Activated CD8-positive, alpha-beta T cell treated with anti-CD3 and anti-CD28 coated beads, Interleukin-2, amount 10 ng/mL, durations not matched to agents 7 days and 5 days (primary cell): ENCODE measurements around the gene IFITM10. TPM values are rescaled to one million over a fixed set of nuclear protein-coding genes. Genes with fewer than 3 reads are reported as not detected.

ENCODE experiments used
- ATAC-seq: fragments of 150-1000 bp; cut with Tn5 transposase; one replicate; pipeline ENCODE4 v1.10.0; 2021; ENCODE audit warnings: moderate library complexity
- CTCF ChIA-PET: fragments of 350-600 bp; sonication (Branson Sonifier 250); formaldehyde crosslinking; loops from one replicate; lab custom pipeline; 2021; ENCODE audit warnings: antibody characterized with exemption; lab: Charles Lee
- POLR2A ChIA-PET: fragments of 350-600 bp; sonication (Branson Sonifier 250); formaldehyde crosslinking; loops from one replicate; lab custom pipeline; 2021; ENCODE audit warnings: antibody characterized with exemption; lab: Charles Lee
- DNase-seq: peaks from one replicate; pipeline ENCODE4 v3.0.0-alpha.2; 2020
- H3K27ac Mint-ChIP-seq: one replicate; pipeline ENCODE4 v1.8.0; 2021; ENCODE audit warnings: mild to moderate bottlenecking, mixed read lengths
- H3K27me3 Mint-ChIP-seq: one replicate; pipeline ENCODE4 v1.8.0; 2021; ENCODE audit warnings: low read depth, mixed read lengths
- H3K36me3 Mint-ChIP-seq: one replicate; pipeline ENCODE4 v1.8.0; 2021; ENCODE audit warnings: low read depth, mixed read lengths
- H3K4me1 Mint-ChIP-seq: one replicate; pipeline ENCODE4 v1.8.0; 2021; ENCODE audit warnings: low read depth, mixed read lengths
- H3K4me3 Mint-ChIP-seq: one replicate; pipeline ENCODE4 v1.8.0; 2021; ENCODE audit warnings: mild to moderate bottlenecking, mixed read lengths
- H3K9me3 Mint-ChIP-seq: one replicate; pipeline ENCODE4 v1.8.0; 2022; ENCODE audit warnings: mixed read lengths; ENCODE audit not compliant: insufficient read depth
- total RNA-seq, 2 experiments: library from RNA; stranded (reverse); gene quantifications; one replicate each; pipeline ENCODE4 v1.2.3, GENCODE V29; 2021

The IFITM10 gene
- total RNA-seq, 2 experiments from 2014 or later, result 0.63 to 1.0 TPM

GRCh38 chr11:1739576-1739975, 10.8 kb downstream of the IFITM10 start:
- ChIA-PET CTCF (no interaction called here), POLR2A (no interaction called here)
- H3K9me3 Mint-ChIP-seq, result peaks cover 21% of the 10 kb centered on the region
- peaks cover under 1% of the 10 kb centered on the region for H3K4me1 Mint-ChIP-seq
- peaks cover 8% of the 10 kb centered on the region for H3K36me3 Mint-ChIP-seq
- H3K27ac Mint-ChIP-seq, result no peak overlapping the region
- no peak overlapping the region for H3K4me3 Mint-ChIP-seq
- peaks cover 34% of the 10 kb centered on the region for H3K27me3 Mint-ChIP-seq
- no peak for ATAC-seq
- no peak for DNase-seq

- ATAC-seq, result no peak
- CTCF ChIA-PET, result interaction anchor here (2.4 kb wide), 1 partner anchor 45 kb away, joined by 13 read pairs; no protein-coding TSS in a partner anchor
- Mint-ChIP-seq H3K27me3 (peaks cover 45% of the 10 kb centered on the region), H3K4me1 (peaks cover 13% of the 10 kb centered on the region), H3K36me3 (peaks cover 8% of the 10 kb centered on the region), H3K4me3 (no peak overlapping the region), H3K27ac (no peak overlapping the region), H3K9me3 (peaks cover 21% of the 10 kb centered on the region)
- no peak for DNase-seq
- POLR2A ChIA-PET, result no interaction called here
Measured at GRCh38 chr11:1738380-1738779, 12.0 kb downstream of the IFITM10 start.

DNA sequence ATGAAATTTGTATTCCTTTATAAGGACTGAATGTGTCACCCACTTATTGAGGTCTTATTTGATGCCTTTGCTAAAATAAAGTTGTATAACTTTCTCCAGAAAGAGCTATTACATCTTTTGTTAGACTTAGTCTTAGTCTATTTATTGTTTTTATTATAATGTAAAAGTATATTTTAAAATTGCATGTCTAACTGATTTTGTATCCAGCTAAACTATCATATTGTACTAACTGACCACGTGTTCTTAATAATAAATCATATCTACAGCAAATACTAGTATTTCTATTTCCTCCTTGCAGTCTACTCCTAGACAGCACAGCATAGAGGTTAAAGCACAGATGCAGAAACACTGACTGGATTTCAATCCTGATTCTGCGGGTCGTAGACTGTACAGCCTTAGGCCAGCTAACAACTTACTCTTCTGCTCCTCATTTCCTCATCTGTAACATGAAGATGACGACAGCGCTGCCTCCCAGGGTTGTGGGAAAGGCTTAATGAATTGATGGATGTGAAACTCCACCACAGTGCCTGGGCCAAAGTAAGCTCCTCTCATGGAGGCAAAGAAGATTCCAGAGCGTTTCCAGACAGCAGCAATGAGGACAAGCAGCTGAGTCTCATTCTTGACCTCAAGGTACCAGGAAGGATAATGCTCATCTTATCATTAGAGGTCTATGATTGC, 13.2 kb downstream of the IFITM10 start:
- CTCF ChIA-PET, result interaction anchor here (2.4 kb wide), 1 partner anchor 44 kb away, joined by 13 read pairs; no protein-coding TSS in a partner anchor
- peaks cover 21% of the 10 kb centered on the region for H3K9me3 Mint-ChIP-seq

GRCh38 chr11:1736447-1736992, 13.9 kb downstream of the IFITM10 start:
- ChIA-PET CTCF (interaction anchor here (2.4 kb wide), 1 partner anchor 43 kb away, joined by 13 read pairs; no protein-coding TSS in a partner anchor), POLR2A (interaction anchor here (1.1 kb wide), 1 partner anchor 19 kb away, joined by 5 read pairs; no protein-coding TSS in a partner anchor)
- no peak for ATAC-seq
- Mint-ChIP-seq H3K36me3 (peaks cover 8% of the 10 kb centered on the region), H3K27ac (no peak overlapping the region), H3K9me3 (peaks cover 21% of the 10 kb centered on the region), H3K27me3 (peaks cover 53% of the 10 kb centered on the region), H3K4me1 (peaks cover 20% of the 10 kb centered on the region), H3K4me3 (no peak overlapping the region)
- DNase-seq, result no peak

More for the DNA sequence above, 13.2 kb downstream of the IFITM10 start:
- ATAC-seq, result no peak
- peaks cover 47% of the 10 kb centered on the region for H3K27me3 Mint-ChIP-seq
- POLR2A ChIA-PET, result interaction anchor here (1.1 kb wide), 1 partner anchor 18 kb away, joined by 5 read pairs; no protein-coding TSS in a partner anchor
- no peak overlapping the region for H3K4me3 Mint-ChIP-seq
- H3K36me3 Mint-ChIP-seq, result peaks cover 8% of the 10 kb centered on the region
- peaks cover 16% of the 10 kb centered on the region for H3K4me1 Mint-ChIP-seq
- H3K27ac Mint-ChIP-seq, result no peak overlapping the region
- DNase-seq, result no peak

- POLR2A ChIA-PET, result no interaction called here
- CTCF ChIA-PET, result no interaction called here
- peaks cover 8% of the 10 kb centered on the region for H3K36me3 Mint-ChIP-seq
- peaks cover 32% of the 10 kb centered on the region for H3K4me1 Mint-ChIP-seq
- H3K9me3 Mint-ChIP-seq, result peaks cover 21% of the 10 kb centered on the region
- H3K27me3 Mint-ChIP-seq, result peaks cover 59% of the 10 kb centered on the region
- no peak overlapping the region for H3K27ac Mint-ChIP-seq
- ATAC-seq, result no peak
- no peak overlapping the region for H3K4me3 Mint-ChIP-seq
- DNase-seq, result no peak
Measured at GRCh38 chr11:1735271-1735670, 15.1 kb downstream of the IFITM10 start.

DNA sequence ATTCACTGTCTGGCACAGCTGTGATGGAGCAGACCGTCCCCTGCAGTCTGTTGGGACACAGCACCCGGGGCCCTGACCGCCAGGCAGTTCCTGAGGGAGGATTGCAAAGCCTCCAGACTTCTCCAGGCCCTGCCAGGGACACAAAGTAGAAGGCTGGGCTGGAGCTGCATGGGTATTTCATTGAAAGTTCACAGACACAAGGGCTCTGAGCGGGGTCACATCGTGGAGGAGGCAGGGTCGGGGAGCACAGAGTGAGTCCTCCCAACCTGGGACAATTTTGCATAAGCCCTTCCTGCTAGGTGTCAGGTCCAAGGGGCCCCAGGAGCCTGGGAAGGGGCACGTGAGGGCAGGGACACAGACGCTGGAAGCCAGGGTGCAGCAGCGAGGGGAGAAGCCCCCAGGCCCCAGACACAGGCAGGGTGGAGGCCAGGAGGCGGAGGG, 15.7 kb downstream of the IFITM10 start:
- H3K4me3 Mint-ChIP-seq, result no peak overlapping the region
- H3K27ac Mint-ChIP-seq, result no peak overlapping the region
- DNase-seq (no peak), ATAC-seq (no peak)
- H3K36me3 Mint-ChIP-seq, result peaks cover 8% of the 10 kb centered on the region
- peaks cover 38% of the 10 kb centered on the region for H3K4me1 Mint-ChIP-seq
- ChIA-PET CTCF (interaction anchor here (1.0 kb wide), 1 partner anchor 41 kb away, joined by 4 read pairs; no protein-coding TSS in a partner anchor), POLR2A (no interaction called here)
- H3K9me3 Mint-ChIP-seq, result peaks cover 21% of the 10 kb centered on the region
- peaks cover 56% of the 10 kb centered on the region for H3K27me3 Mint-ChIP-seq

- ATAC-seq (no peak), DNase-seq (no peak)
- H3K4me1 Mint-ChIP-seq, result peaks cover 45% of the 10 kb centered on the region
- H3K27me3 Mint-ChIP-seq, result peaks cover 50% of the 10 kb centered on the region
- CTCF ChIA-PET, result interaction anchor here (0.8 to 1.5 kb wide), 3 partner anchors 10 to 99 kb away, joined by 3 to 4 read pairs (median 3); no protein-coding TSS in a partner anchor
- POLR2A ChIA-PET, result interaction anchor here (1.0 kb wide), 1 partner anchor 11 kb away, joined by 3 read pairs; no protein-coding TSS in a partner anchor
- H3K4me3 Mint-ChIP-seq, result no peak overlapping the region
- peaks cover 8% of the 10 kb centered on the region for H3K36me3 Mint-ChIP-seq
- H3K27ac Mint-ChIP-seq, result no peak overlapping the region
- peaks cover 21% of the 10 kb centered on the region for H3K9me3 Mint-ChIP-seq
Measured at GRCh38 chr11:1733716-1734640, 16.4 kb downstream of the IFITM10 start.

DNA sequence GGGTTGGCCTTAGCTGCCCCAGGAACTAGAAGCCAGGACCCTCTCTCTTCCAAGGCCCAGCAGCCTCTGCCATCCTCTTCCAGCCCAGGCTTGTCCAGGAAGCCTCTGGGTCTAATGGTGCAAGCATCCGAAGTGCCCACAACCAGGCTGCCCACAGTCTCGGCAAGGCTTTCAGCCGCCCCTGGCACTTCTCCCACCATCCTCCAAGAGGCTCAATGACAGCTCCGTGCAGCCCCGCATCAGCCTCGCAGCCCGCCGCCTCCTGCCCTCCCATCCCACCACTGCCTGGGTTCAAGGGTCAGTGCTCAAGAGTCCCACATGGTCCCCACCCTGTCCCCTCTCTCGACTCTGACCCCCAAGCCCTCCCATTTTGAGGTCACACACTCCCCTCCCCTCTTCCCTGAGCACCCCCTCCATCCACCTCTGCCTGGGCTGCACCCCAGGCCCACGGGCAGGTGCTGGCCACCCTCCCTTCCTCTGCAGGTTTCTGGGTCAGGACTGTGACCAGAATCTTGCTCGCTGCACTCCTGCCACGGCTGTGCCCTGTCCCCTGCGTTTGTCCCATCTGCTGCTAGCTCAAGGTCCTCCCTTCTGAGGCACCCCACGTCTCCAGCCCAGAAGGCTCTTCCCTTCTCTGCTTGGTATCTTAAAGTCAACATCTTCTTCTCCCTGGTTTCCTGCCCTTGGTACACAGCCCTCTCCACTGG, 17.2 kb downstream of the IFITM10 start:
- Mint-ChIP-seq H3K36me3 (peaks cover 8% of the 10 kb centered on the region), H3K9me3 (peaks cover 19% of the 10 kb centered on the region), H3K27me3 (peaks cover 45% of the 10 kb centered on the region), H3K4me1 (peaks cover 53% of the 10 kb centered on the region), H3K27ac (no peak overlapping the region), H3K4me3 (no peak overlapping the region)
- CTCF ChIA-PET, result interaction anchor here (0.7 to 1.5 kb wide), 3 partner anchors 10 to 100 kb away, joined by 3 read pairs; no protein-coding TSS in a partner anchor
- no peak for ATAC-seq
- POLR2A ChIA-PET, result interaction anchor here (0.7 to 1.0 kb wide), 2 partner anchors 12 to 25 kb away, joined by 3 read pairs; no protein-coding TSS in a partner anchor
- no peak for DNase-seq

DNA sequence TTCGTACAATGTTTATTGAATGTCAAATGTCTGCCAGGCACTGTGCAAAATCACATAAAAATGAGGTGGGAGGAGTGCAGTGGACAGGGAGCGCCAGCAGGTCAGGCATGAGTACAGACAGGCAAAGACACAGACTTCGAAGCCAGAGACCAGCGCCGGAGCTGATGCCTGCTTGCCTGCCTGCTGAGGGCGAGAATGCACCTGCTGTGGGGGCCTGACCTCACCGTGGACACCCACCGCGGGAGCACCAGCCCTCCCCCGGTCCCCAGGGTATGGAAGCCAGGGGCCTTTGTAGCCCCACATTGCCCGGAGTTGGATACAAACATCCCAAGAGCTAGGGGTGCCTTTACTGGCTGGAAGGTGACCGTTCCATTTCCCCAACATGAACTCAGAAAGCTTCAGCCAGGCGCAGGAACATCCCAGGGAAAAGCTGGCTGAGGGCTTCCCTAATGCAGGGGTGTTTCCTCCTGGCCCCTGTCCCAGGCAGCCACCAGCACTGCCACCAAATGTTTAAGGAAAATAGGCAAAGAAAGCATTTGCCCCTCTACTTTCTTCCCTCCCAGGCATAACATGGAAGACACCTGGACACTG, 17.9 kb downstream of the IFITM10 start:
- DNase-seq (no peak), ATAC-seq (no peak)
- no peak overlapping the region for H3K4me3 Mint-ChIP-seq
- peaks cover 13% of the 10 kb centered on the region for H3K9me3 Mint-ChIP-seq
- H3K4me1 Mint-ChIP-seq, result peaks cover 60% of the 10 kb centered on the region
- peaks cover 8% of the 10 kb centered on the region for H3K36me3 Mint-ChIP-seq
- POLR2A ChIA-PET, result interaction anchor here (0.7 kb wide), 1 partner anchor 26 kb away, joined by 3 read pairs; no protein-coding TSS in a partner anchor
- no peak overlapping the region for H3K27ac Mint-ChIP-seq
- CTCF ChIA-PET, result interaction anchor here (0.7 to 0.8 kb wide), 2 partner anchors 9 to 80 kb away, joined by 3 read pairs; no protein-coding TSS in a partner anchor
- H3K27me3 Mint-ChIP-seq, result peaks cover 41% of the 10 kb centered on the region

- no peak overlapping the region for H3K27ac Mint-ChIP-seq
- H3K4me1 Mint-ChIP-seq, result peaks cover 65% of the 10 kb centered on the region
- CTCF ChIA-PET, result no interaction called here
- peaks cover 6% of the 10 kb centered on the region for H3K36me3 Mint-ChIP-seq
- H3K4me3 Mint-ChIP-seq, result no peak overlapping the region
- POLR2A ChIA-PET, result no interaction called here
- ATAC-seq (no peak), DNase-seq (no peak)
- peaks cover 43% of the 10 kb centered on the region for H3K27me3 Mint-ChIP-seq
- H3K9me3 Mint-ChIP-seq, result peaks cover 10% of the 10 kb centered on the region
Measured at GRCh38 chr11:1731451-1732059, 18.8 kb downstream of the IFITM10 start.
